H1 (cell line): ENCODE measurements around the gene TCEANC. TPM values are rescaled to one million over a fixed set of nuclear protein-coding genes. Genes with fewer than 3 reads are reported as not detected.

Source experiments
- CTCF ChIA-PET: fragments of 300-600 bp; sonication (Branson Sonifier 250); formaldehyde crosslinking; loops from one replicate; lab custom pipeline; 2021; ENCODE audit not compliant: partially characterized antibody; lab: Charles Lee
- POLR2A ChIA-PET: fragments of 300-600 bp; sonication (Branson Sonifier 250); formaldehyde crosslinking; loops from one replicate; lab custom pipeline; 2021; ENCODE audit warnings: inconsistent platforms; ENCODE audit not compliant: partially characterized antibody; lab: Charles Lee
- DNase-seq, 2 experiments: peaks; one replicate each; pipeline versions ENCODE4 v3.0.0 to v3.0.0-alpha.2; 2010 to 2022; ENCODE audit warnings: low spot score in 2 of 2, low read depth in 1 of 2, mixed read lengths in 1 of 2
- FAIRE-seq: peaks from 2 replicates; lab custom pipeline; 2011; peaks lifted over from hg19 to GRCh38; lab: Jason Lieb, UNC
- H2AFZ ChIP-seq: 2 replicates; pipeline ENCODE4 v1.8.1; 2012; ENCODE audit warnings: low read length, inconsistent platforms
- H2AK5ac ChIP-seq: 2 replicates; pipeline ENCODE4 v1.6.1; 2013; ENCODE audit warnings: low read depth, low read length
- H2BK120ac ChIP-seq: replicated peaks from 2 replicates; pipeline ENCODE3; 2013; ENCODE audit warnings: low read depth, low read length, inconsistent platforms
- H2BK12ac ChIP-seq: 2 replicates; pipeline ENCODE4 v1.6.1; 2013; ENCODE audit warnings: low read depth, low read length
- H2BK15ac ChIP-seq: 2 replicates; pipeline ENCODE4 v1.6.1; 2013; ENCODE audit warnings: low read length
- H2BK20ac ChIP-seq: 2 replicates; pipeline ENCODE4 v1.6.1; 2013; ENCODE audit warnings: low read length
- H2BK5ac ChIP-seq: 2 replicates; pipeline ENCODE4 v1.6.1; 2013; ENCODE audit warnings: low read depth, low read length
- H3K14ac ChIP-seq: 2 replicates; pipeline ENCODE4 v1.6.1; 2013; ENCODE audit warnings: inconsistent platforms; ENCODE audit not compliant: insufficient read length
- H3K18ac ChIP-seq: 2 replicates; pipeline ENCODE4 v1.6.1; 2013; ENCODE audit warnings: low read length; ENCODE audit errors: extremely low read depth
- H3K23ac ChIP-seq: 2 replicates; pipeline ENCODE4 v1.6.1; 2013; ENCODE audit warnings: inconsistent platforms; ENCODE audit not compliant: insufficient read length
- H3K23me2 ChIP-seq: 2 replicates; pipeline ENCODE4 v1.6.1; 2013; ENCODE audit warnings: low read depth, low read length
- H3K27ac ChIP-seq: 2 replicates; pipeline ENCODE4 v1.6.1; 2011; ENCODE audit warnings: low read depth, low read length, inconsistent platforms
- H3K27me3 ChIP-seq, 4 experiments: replicated peaks in 1 of 4; 1 replicate in 1 of 4; 2 replicates in 3 of 4; pipeline versions ENCODE4 v1.6.1 to v1.8.1; 2011 to 2013; ENCODE audit warnings: low read length in 3 of 4, mild to moderate bottlenecking in 3 of 4, inconsistent platforms in 2 of 4, mixed read lengths in 2 of 4, moderate library complexity in 1 of 4; ENCODE audit not compliant: control insufficient read depth in 3 of 4, insufficient read depth in 3 of 4; ENCODE audit errors: extremely low read depth in 1 of 4
- H3K36me3 ChIP-seq, 4 experiments: 2 replicates each; pipeline versions ENCODE4 v1.6.1 to v1.8.1; 2011 to 2013; ENCODE audit warnings: mild to moderate bottlenecking in 4 of 4, low read length in 3 of 4, moderate library complexity in 2 of 4, control low read depth in 1 of 4, inconsistent platforms in 1 of 4; ENCODE audit not compliant: insufficient read depth in 4 of 4, control insufficient read depth in 2 of 4
- H3K4ac ChIP-seq: replicated peaks from 2 replicates; pipeline ENCODE3; 2013; ENCODE audit warnings: low read length, low read depth, mixed read lengths, inconsistent platforms; ENCODE audit not compliant: insufficient read length
- H3K4me1 ChIP-seq, 4 experiments: replicated peaks in 1 of 4; 1 replicate in 1 of 4; 2 replicates in 3 of 4; pipeline versions ENCODE4 v1.6.1 to v1.8.1; 2011 to 2013; ENCODE audit warnings: low read length in 3 of 4, inconsistent platforms in 2 of 4, mixed read lengths in 1 of 4; ENCODE audit not compliant: insufficient read depth in 4 of 4, control insufficient read depth in 3 of 4
- H3K4me2 ChIP-seq, 2 experiments: 2 replicates each; pipeline versions ENCODE4 v1.6.1 to v1.8.1; 2011 to 2013; ENCODE audit warnings: low read depth in 2 of 2, low read length in 2 of 2, control low read depth in 1 of 2, inconsistent platforms in 1 of 2, mild to moderate bottlenecking in 1 of 2; ENCODE audit not compliant: insufficient read depth in 1 of 2
- H3K4me3 ChIP-seq, 4 experiments: fragments of 200-600, 300-600 bp in 1 of 4; sonication (generic), shearing (Covaris generic), sonication (Bioruptor Twin) in 1 of 4; 2 replicates each; pipeline versions ENCODE4 v1.5.1 to v1.8.1; 2011 to 2016; ENCODE audit warnings: low read length in 4 of 4, low read depth in 3 of 4, control low read depth in 2 of 4, inconsistent platforms in 2 of 4, mild to moderate bottlenecking in 2 of 4, mixed read lengths in 1 of 4, moderate library complexity in 1 of 4; ENCODE audit not compliant: insufficient read depth in 2 of 4; ENCODE audit errors: extremely low read depth in 1 of 4
- H3K56ac ChIP-seq: replicated peaks from 2 replicates; pipeline ENCODE3; 2013; ENCODE audit warnings: low read depth, mild to moderate bottlenecking, mixed read lengths, low read length, inconsistent platforms; ENCODE audit not compliant: insufficient read length
- H3K79me1 ChIP-seq: 2 replicates; pipeline ENCODE4 v1.6.1; 2013; ENCODE audit warnings: low read depth, low read length, control low read depth
- H3K79me2 ChIP-seq, 2 experiments: 2 replicates each; pipeline versions ENCODE4 v1.6.1 to v1.8.1; 2012 to 2013; ENCODE audit warnings: low read length in 2 of 2, mild to moderate bottlenecking in 2 of 2, inconsistent platforms in 1 of 2; ENCODE audit not compliant: insufficient read depth in 2 of 2, control insufficient read depth in 1 of 2
- H3K9ac ChIP-seq, 4 experiments: replicated peaks in 1 of 4; 1 replicate in 1 of 4; 2 replicates in 3 of 4; pipeline versions ENCODE4 v1.6.1 to v1.8.1; 2011 to 2013; ENCODE audit warnings: low read depth in 3 of 4, low read length in 3 of 4, control low read depth in 2 of 4, mild to moderate bottlenecking in 2 of 4, moderate library complexity in 2 of 4, inconsistent platforms in 1 of 4; ENCODE audit errors: extremely low read depth in 1 of 4
- H3K9me3 ChIP-seq, 2 experiments: 2 replicates each; pipeline versions ENCODE4 v1.6.1 to v1.8.1; 2012 to 2013; ENCODE audit warnings: mild to moderate bottlenecking in 2 of 2, moderate library complexity in 2 of 2, control low read depth in 1 of 2, inconsistent platforms in 1 of 2, low read depth in 1 of 2, low read length in 1 of 2, mixed read lengths in 1 of 2; ENCODE audit not compliant: insufficient read depth in 2 of 2
- H4K20me1 ChIP-seq, 2 experiments: replicated peaks in 1 of 2; 2 replicates each; pipeline versions ENCODE3 to v1.8.1; 2011 to 2013; ENCODE audit warnings: inconsistent platforms in 2 of 2, low read length in 2 of 2, mild to moderate bottlenecking in 1 of 2; ENCODE audit not compliant: insufficient read depth in 2 of 2, control insufficient read depth in 1 of 2
- H4K5ac ChIP-seq: 2 replicates; pipeline ENCODE4 v1.6.1; 2013; ENCODE audit warnings: low read length, low read depth, mixed read lengths, inconsistent platforms; ENCODE audit not compliant: insufficient read length
- H4K8ac ChIP-seq: 2 replicates; pipeline ENCODE4 v1.8.0; 2013; ENCODE audit warnings: mild to moderate bottlenecking, moderate library complexity, low read length, inconsistent platforms; ENCODE audit not compliant: insufficient read depth; ENCODE audit errors: extremely low read depth
- H4K91ac ChIP-seq: replicated peaks from 2 replicates; pipeline ENCODE3; 2013; ENCODE audit warnings: low read length, mixed read lengths, inconsistent platforms; ENCODE audit not compliant: insufficient read length
- ASH2L ChIP-seq: fragments of 200-600, 300-600 bp; sonication (generic); IDR thresholded peaks from one replicate; pipeline ENCODE4 v1.7.1; 2017; ENCODE audit warnings: low read length
- BACH1 ChIP-seq: IDR thresholded peaks from 2 replicates; pipeline ENCODE4 v1.6.1; 2012; ENCODE audit warnings: low read length, improper control_type of control experiment
- BRCA1 ChIP-seq: IDR thresholded peaks from 2 replicates; pipeline ENCODE4 v1.6.1; 2012; ENCODE audit warnings: low read depth, low read length, improper control_type of control experiment
- TEAD4 ChIP-seq: IDR thresholded peaks from 2 replicates; pipeline ENCODE4 v1.6.1; 2012; ENCODE audit warnings: low read depth, low read length, inconsistent platforms, mixed read lengths
- WGBS, 2 experiments: shearing (Covaris generic) in 1 of 2; methylation state at CpG; one replicate each; pipeline versions ENCODE4 v1.1.6 to v1.1.7; 2013 to 2015; ENCODE audit warnings: low lambda C conversion rate in 2 of 2, mixed read lengths in 2 of 2, inconsistent platforms in 1 of 2, low coverage in 1 of 2, missing lambda C conversion rate in 1 of 2; ENCODE audit not compliant: insufficient replicate concordance in 2 of 2, insufficient coverage in 1 of 2, insufficient read length in 1 of 2; ENCODE audit errors: extremely low coverage in 1 of 2, missing lambda C conversion rate in 1 of 2; 5-methylcytosine and 5-hydroxymethylcytosine counted together
- polyA plus RNA-seq, 7 experiments: library from polyadenylated mRNA; depleted of rRNA in 3 of 7; stranded (reverse) in 5 of 7; unstranded in 2 of 7; fragments of >200 nt in 5 of 7; fragments of 200-250 nt in 2 of 7; gene quantifications; 1 replicate in 5 of 7; 2 replicates in 1 of 7; 4 replicates in 1 of 7; pipeline versions ENCODE4 v1.2.1 to v1.2.3, GENCODE V29; 2011 to 2013; ENCODE audit warnings: missing spikeins in 2 of 7, mixed read lengths in 2 of 7
- total RNA-seq: library from RNA; stranded (reverse); fragmentation: NEBNext Ultra II Directional; extraction: Animal tissue kit (Norgen Biotek cat#: 25700); gene quantifications from 2 replicates; pipeline ENCODE4 v1.2.1, GENCODE V29; 2021
- TF ChIP-seq, protein P1 (sequence below): IDR thresholded peaks from 2 replicates; pipeline ENCODE4 v1.6.1; 2012; ENCODE audit warnings: low read length, inconsistent platforms

The TCEANC gene
- total and polyA plus RNA-seq, 2 of the 8 experiments (the other 6 are each of a cell fraction or from before 2014, with no cell fraction given): 0.88 to 2.0 TPM

DNA sequence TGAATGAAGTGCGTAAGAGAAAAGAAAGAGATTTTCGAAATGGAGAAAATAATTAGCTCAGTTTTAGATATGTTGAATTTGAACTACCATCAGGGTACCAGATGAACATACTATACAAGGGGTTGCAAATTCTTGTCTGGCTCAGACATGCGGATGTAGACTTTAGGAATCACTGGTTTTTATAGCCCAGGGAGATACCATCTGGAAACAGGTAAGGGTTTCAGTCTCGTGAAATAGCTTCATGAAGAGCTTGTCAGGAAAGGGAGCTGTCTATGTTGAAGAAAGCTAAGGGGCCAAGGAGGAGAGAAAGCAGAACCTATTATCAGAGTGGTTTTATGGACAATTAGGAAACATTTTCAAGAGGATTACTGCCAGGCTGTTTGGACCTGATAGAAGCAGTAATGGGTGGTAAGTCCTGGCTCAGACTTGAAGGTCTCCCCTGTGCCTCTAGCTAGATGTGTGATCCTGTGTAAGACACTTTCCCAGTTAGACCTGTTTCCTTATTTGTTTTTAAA, 42.7 kb downstream of the TCEANC start:
- peaks cover 0 to 4% (median 2%) of the 10 kb centered on the region in 4 experiments; a peak in 4 of 7 replicates for H3K4me1 ChIP-seq
- H3K36me3 ChIP-seq: no peaks in the 10 kb centered on the region; a peak in 1 of 8 replicates
- no peaks in the 10 kb centered on the region for H3K27me3 ChIP-seq
- 92 to 100% methylated on average over 2 to 4 of the region's 4 CpGs for WGBS, 2 experiments
- no peak overlapping the region for H3K23ac ChIP-seq
- no peak overlapping the region for H3K18ac ChIP-seq
- FAIRE-seq (no peak), DNase-seq (no peak)
- ChIA-PET CTCF (interaction anchor here (0.6 kb wide), 1 partner anchor 1802 kb away, joined by 3 read pairs; no protein-coding TSS in a partner anchor), POLR2A (no interaction called here)
- no peak overlapping the region for H3K4me3 ChIP-seq
- no peak overlapping the region for H3K9ac ChIP-seq
- peaks cover 4 to 94% of the 10 kb centered on the region in 2 experiments for H3K79me2 ChIP-seq
- H3K14ac ChIP-seq: no peak overlapping the region
- H2BK5ac ChIP-seq: no peak overlapping the region
- H2BK15ac ChIP-seq: no peak overlapping the region
- H2AK5ac ChIP-seq: no peak overlapping the region
- H2BK120ac ChIP-seq: no peak overlapping the region
- no peak overlapping the region for H3K56ac ChIP-seq
- H3K23me2 ChIP-seq: no peaks in the 10 kb centered on the region
- no peak overlapping the region for H4K91ac ChIP-seq
- H3K9me3 ChIP-seq: no peaks in the 10 kb centered on the region
- H3K4ac ChIP-seq: no peak overlapping the region
- H3K4me2 ChIP-seq: no peak overlapping the region
- H2BK20ac ChIP-seq: no peak overlapping the region
- peaks cover 0 to 16% of the 10 kb centered on the region in 2 experiments for H4K20me1 ChIP-seq
- no peak overlapping the region for H2AFZ ChIP-seq
- H4K5ac ChIP-seq: no peak overlapping the region
- no peak for TF ChIP-seq ASH2L
- TF ChIP-seq BACH1: no peak
- no peak for TF ChIP-seq TEAD4
- TF ChIP-seq, protein P1, sequence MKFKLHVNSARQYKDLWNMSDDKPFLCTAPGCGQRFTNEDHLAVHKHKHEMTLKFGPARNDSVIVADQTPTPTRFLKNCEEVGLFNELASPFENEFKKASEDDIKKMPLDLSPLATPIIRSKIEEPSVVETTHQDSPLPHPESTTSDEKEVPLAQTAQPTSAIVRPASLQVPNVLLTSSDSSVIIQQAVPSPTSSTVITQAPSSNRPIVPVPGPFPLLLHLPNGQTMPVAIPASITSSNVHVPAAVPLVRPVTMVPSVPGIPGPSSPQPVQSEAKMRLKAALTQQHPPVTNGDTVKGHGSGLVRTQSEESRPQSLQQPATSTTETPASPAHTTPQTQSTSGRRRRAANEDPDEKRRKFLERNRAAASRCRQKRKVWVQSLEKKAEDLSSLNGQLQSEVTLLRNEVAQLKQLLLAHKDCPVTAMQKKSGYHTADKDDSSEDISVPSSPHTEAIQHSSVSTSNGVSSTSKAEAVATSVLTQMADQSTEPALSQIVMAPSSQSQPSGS: no peak
- no peak for TF ChIP-seq BRCA1
- no peaks in the 10 kb centered on the region; the same call in 1 of the 2 replicates for H3K79me1 ChIP-seq
- no peak overlapping the region for H2BK12ac ChIP-seq
- H4K8ac ChIP-seq: no peak overlapping the region
- no peak overlapping the region for H3K27ac ChIP-seq
